WTC11 (cell line): ENCODE measurements around the gene TMEM269. TPM values are rescaled to one million over a fixed set of nuclear protein-coding genes. Genes with fewer than 3 reads are reported as not detected.

ENCODE experiments used
- ATAC-seq: fragments of 200-7000 bp; cut with Tn5 transposase; 2 replicates; pipeline ENCODE4 v1.10.0; 2021; ENCODE audit warnings: mild to moderate bottlenecking, moderate library complexity
- CTCF ChIA-PET: fragments of 300-600 bp; sonication (Branson Sonifier 250); formaldehyde crosslinking; loops from one replicate; lab custom pipeline; 2021; ENCODE audit warnings: antibody characterized with exemption; lab: Charles Lee
- POLR2A ChIA-PET: fragments of 350-600 bp; sonication (Branson Sonifier 250); formaldehyde crosslinking; loops from one replicate; lab custom pipeline; 2021; ENCODE audit warnings: antibody characterized with exemption; lab: Charles Lee
- DNase-seq: peaks from one replicate; pipeline ENCODE4 v3.0.0; 2021; ENCODE audit warnings: low spot score
- H3K27ac Mint-ChIP-seq: 2 replicates; pipeline ENCODE4 v1.8.0; 2021; ENCODE audit warnings: mixed read lengths
- H3K27me3 Mint-ChIP-seq: 2 replicates; pipeline ENCODE4 v1.8.0; 2021; ENCODE audit warnings: low read depth, mild to moderate bottlenecking, moderate library complexity, mixed read lengths
- H3K36me3 Mint-ChIP-seq: 2 replicates; pipeline ENCODE4 v1.8.0; 2021; ENCODE audit warnings: mixed read lengths
- H3K4me1 Mint-ChIP-seq: 2 replicates; pipeline ENCODE4 v1.8.0; 2022; ENCODE audit warnings: mixed read lengths
- H3K4me3 Mint-ChIP-seq: 2 replicates; pipeline ENCODE4 v1.8.0; 2021; ENCODE audit warnings: mild to moderate bottlenecking, moderate library complexity, mixed read lengths
- H3K9me3 Mint-ChIP-seq: 2 replicates; pipeline ENCODE4 v1.8.0; 2021; ENCODE audit warnings: mixed read lengths
- ATF1 ChIP-seq: sonication (generic); formaldehyde crosslinking; IDR thresholded peaks from 2 replicates; pipeline ENCODE4 v1.8.1; 2023; ENCODE audit warnings: mild to moderate bottlenecking, moderate library complexity, missing genetic modification reagents
- CBFB ChIP-seq: sonication (generic); formaldehyde crosslinking; IDR thresholded peaks from 2 replicates; pipeline ENCODE4 v1.8.1; 2022; ENCODE audit warnings: mild to moderate bottlenecking, low read depth, missing genetic modification reagents
- ETV6 ChIP-seq: sonication (generic); formaldehyde crosslinking; IDR thresholded peaks from 2 replicates; pipeline ENCODE4 v1.8.1; 2022; ENCODE audit warnings: mild to moderate bottlenecking, missing genetic modification reagents
- GABPB1 ChIP-seq: sonication (generic); formaldehyde crosslinking; IDR thresholded peaks from 2 replicates; pipeline ENCODE4 v1.8.1; 2023; ENCODE audit warnings: mild to moderate bottlenecking, missing genetic modification reagents
- GRHL2 ChIP-seq: fragments of 250-450 bp; sonication (Bioruptor Pico); IDR thresholded peaks from 2 replicates; pipeline ENCODE4 v1.8.0; 2022; ENCODE audit warnings: mild to moderate bottlenecking, moderate library complexity; ENCODE audit not compliant: insufficient replicate concordance, severe bottlenecking
- IRF2 ChIP-seq: sonication (generic); formaldehyde crosslinking; IDR thresholded peaks from 2 replicates; pipeline ENCODE4 v1.8.0; 2022; ENCODE audit warnings: low read depth, missing genetic modification reagents, borderline replicate concordance
- JAZF1 ChIP-seq: fragments of 250-450 bp; sonication (Bioruptor Pico); IDR thresholded peaks from 2 replicates; pipeline ENCODE4 v1.9.0; 2021; ENCODE audit warnings: moderate library complexity, mild to moderate bottlenecking, inconsistent platforms
- MYBL2 ChIP-seq: sonication (generic); formaldehyde crosslinking; IDR thresholded peaks from 2 replicates; pipeline ENCODE4 v1.8.1; 2023; ENCODE audit warnings: mild to moderate bottlenecking, moderate library complexity, missing genetic modification reagents
- NR2C2 ChIP-seq: sonication (generic); formaldehyde crosslinking; IDR thresholded peaks from 2 replicates; pipeline ENCODE4 v1.8.0; 2022; ENCODE audit warnings: mild to moderate bottlenecking, missing genetic modification reagents
- NR3C1 ChIP-seq: sonication (generic); formaldehyde crosslinking; conservative IDR thresholded peaks from 2 replicates; pipeline ENCODE4 v1.8.1; 2023; ENCODE audit warnings: low read depth, mild to moderate bottlenecking, missing genetic modification reagents
- RELA ChIP-seq: sonication (generic); formaldehyde crosslinking; IDR thresholded peaks from 2 replicates; pipeline ENCODE4 v1.8.1; 2022; ENCODE audit warnings: missing genetic modification reagents, mild to moderate bottlenecking, borderline replicate concordance
- TEAD1 ChIP-seq: sonication (generic); formaldehyde crosslinking; IDR thresholded peaks from 2 replicates; pipeline ENCODE4 v1.8.0; 2022; ENCODE audit warnings: mild to moderate bottlenecking, missing genetic modification reagents
- ZNF219 ChIP-seq: sonication (generic); formaldehyde crosslinking; IDR thresholded peaks from 2 replicates; pipeline ENCODE4 v1.8.0; 2023; ENCODE audit warnings: missing genetic modification reagents, mild to moderate bottlenecking, borderline replicate concordance
- total RNA-seq: library from RNA; stranded (reverse); gene quantifications from 3 replicates; pipeline ENCODE4 v1.2.3, GENCODE V29; 2021
- TF ChIP-seq, protein P1 (sequence below): fragments of 250-450 bp; sonication (Bioruptor Pico); conservative IDR thresholded peaks from 2 replicates; pipeline ENCODE4 v1.9.0; 2021; ENCODE audit warnings: mild to moderate bottlenecking
- TF ChIP-seq, protein P2 (sequence below): sonication (generic); formaldehyde crosslinking; IDR thresholded peaks from 2 replicates; pipeline ENCODE4 v1.8.1; 2022; ENCODE audit warnings: low read depth, missing genetic modification reagents, borderline replicate concordance
- TF ChIP-seq, protein P3 (sequence below): sonication (generic); formaldehyde crosslinking; IDR thresholded peaks from 2 replicates; pipeline ENCODE4 v1.8.0; 2023; ENCODE audit warnings: missing genetic modification reagents, mild to moderate bottlenecking, borderline replicate concordance
- TF ChIP-seq, protein P4 (sequence below): fragments of 200-600 bp; IDR thresholded peaks from 2 replicates; pipeline ENCODE4 v1.8.0; 2022; ENCODE audit warnings: antibody characterized with exemption
- TF ChIP-seq, protein P5 (sequence below): sonication (generic); formaldehyde crosslinking; IDR thresholded peaks from 2 replicates; pipeline ENCODE4 v1.8.0; 2022; ENCODE audit warnings: mild to moderate bottlenecking, missing genetic modification reagents
- TF ChIP-seq, protein P6 (sequence below): fragments of 250-450 bp; sonication (Bioruptor Pico); IDR thresholded peaks from 2 replicates; pipeline ENCODE4 v1.9.0; 2021; ENCODE audit warnings: moderate library complexity, mild to moderate bottlenecking, inconsistent platforms, borderline replicate concordance

Gene TMEM269
- total RNA-seq, 1 experiment from 2014 or later: 0.57 TPM

DNA sequence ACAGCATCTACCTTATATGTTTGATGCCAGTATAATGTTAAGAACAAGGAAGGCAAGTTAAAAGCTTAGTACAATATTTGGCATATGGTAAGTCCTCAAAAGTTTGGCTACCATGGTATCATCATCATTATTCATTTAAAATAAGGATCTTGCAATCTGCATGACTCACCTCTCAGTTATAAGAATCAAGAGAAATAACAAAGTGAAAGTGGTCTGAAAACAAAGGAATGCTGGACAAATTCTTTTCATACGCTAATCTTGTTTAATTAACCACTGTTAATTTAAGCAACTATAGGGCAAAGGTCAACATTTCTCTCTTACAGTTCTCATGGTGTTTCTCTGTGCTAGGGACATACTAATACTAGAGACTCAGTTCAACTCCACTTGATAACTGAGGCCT lies 31.7 kb upstream of the TMEM269 start (continued):
- TF ChIP-seq, protein P1, sequence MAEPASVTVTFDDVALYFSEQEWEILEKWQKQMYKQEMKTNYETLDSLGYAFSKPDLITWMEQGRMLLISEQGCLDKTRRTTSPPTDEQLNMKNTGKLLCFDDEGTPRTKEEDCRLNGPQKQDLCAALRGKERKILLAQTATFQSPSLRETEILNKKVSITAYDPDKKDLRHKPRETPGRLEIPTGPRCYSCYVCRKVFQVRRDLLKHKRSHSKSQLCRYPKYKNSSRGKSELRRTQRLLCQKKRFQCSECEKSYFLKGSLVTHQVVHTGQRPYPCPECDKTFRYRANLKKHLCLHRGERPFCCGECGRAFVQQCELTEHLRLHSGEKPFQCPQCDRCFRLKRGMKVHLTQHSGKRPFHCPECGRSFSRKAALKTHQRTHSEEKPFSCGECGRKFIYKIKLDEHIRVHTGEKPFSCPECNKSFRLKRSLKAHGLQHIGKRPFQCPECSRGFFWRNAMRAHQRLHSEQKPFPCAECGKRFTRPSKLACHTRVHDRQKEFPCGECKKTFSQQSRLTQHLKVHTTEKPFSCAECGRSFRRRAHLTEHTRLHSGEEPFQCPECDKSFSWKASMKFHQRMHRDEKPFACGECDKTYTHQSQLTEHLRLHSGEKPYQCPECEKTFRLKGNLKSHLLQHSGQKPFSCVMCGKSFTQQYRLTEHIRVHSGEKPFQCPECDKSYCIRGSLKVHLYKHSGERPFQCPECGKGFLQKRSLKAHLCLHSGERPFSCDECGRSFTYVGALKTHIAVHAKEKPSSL (CRISPR knock-in tag): no peak
- TF ChIP-seq MYBL2 (CRISPR knock-in tag): no peak
- no peak for TF ChIP-seq ATF1 (CRISPR knock-in tag)
- TF ChIP-seq, protein P2, sequence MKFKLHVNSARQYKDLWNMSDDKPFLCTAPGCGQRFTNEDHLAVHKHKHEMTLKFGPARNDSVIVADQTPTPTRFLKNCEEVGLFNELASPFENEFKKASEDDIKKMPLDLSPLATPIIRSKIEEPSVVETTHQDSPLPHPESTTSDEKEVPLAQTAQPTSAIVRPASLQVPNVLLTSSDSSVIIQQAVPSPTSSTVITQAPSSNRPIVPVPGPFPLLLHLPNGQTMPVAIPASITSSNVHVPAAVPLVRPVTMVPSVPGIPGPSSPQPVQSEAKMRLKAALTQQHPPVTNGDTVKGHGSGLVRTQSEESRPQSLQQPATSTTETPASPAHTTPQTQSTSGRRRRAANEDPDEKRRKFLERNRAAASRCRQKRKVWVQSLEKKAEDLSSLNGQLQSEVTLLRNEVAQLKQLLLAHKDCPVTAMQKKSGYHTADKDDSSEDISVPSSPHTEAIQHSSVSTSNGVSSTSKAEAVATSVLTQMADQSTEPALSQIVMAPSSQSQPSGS (CRISPR knock-in tag): no peak
- TF ChIP-seq JAZF1: no peak
- TF ChIP-seq, protein P3, sequence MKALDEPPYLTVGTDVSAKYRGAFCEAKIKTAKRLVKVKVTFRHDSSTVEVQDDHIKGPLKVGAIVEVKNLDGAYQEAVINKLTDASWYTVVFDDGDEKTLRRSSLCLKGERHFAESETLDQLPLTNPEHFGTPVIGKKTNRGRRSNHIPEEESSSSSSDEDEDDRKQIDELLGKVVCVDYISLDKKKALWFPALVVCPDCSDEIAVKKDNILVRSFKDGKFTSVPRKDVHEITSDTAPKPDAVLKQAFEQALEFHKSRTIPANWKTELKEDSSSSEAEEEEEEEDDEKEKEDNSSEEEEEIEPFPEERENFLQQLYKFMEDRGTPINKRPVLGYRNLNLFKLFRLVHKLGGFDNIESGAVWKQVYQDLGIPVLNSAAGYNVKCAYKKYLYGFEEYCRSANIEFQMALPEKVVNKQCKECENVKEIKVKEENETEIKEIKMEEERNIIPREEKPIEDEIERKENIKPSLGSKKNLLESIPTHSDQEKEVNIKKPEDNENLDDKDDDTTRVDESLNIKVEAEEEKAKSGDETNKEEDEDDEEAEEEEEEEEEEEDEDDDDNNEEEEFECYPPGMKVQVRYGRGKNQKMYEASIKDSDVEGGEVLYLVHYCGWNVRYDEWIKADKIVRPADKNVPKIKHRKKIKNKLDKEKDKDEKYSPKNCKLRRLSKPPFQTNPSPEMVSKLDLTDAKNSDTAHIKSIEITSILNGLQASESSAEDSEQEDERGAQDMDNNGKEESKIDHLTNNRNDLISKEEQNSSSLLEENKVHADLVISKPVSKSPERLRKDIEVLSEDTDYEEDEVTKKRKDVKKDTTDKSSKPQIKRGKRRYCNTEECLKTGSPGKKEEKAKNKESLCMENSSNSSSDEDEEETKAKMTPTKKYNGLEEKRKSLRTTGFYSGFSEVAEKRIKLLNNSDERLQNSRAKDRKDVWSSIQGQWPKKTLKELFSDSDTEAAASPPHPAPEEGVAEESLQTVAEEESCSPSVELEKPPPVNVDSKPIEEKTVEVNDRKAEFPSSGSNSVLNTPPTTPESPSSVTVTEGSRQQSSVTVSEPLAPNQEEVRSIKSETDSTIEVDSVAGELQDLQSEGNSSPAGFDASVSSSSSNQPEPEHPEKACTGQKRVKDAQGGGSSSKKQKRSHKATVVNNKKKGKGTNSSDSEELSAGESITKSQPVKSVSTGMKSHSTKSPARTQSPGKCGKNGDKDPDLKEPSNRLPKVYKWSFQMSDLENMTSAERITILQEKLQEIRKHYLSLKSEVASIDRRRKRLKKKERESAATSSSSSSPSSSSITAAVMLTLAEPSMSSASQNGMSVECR (CRISPR knock-in tag): no peak
- TF ChIP-seq RELA (CRISPR knock-in tag): no peak
- TF ChIP-seq GRHL2 (CRISPR knock-in tag): no peak
- no peak for TF ChIP-seq GABPB1 (CRISPR knock-in tag)

DNA sequence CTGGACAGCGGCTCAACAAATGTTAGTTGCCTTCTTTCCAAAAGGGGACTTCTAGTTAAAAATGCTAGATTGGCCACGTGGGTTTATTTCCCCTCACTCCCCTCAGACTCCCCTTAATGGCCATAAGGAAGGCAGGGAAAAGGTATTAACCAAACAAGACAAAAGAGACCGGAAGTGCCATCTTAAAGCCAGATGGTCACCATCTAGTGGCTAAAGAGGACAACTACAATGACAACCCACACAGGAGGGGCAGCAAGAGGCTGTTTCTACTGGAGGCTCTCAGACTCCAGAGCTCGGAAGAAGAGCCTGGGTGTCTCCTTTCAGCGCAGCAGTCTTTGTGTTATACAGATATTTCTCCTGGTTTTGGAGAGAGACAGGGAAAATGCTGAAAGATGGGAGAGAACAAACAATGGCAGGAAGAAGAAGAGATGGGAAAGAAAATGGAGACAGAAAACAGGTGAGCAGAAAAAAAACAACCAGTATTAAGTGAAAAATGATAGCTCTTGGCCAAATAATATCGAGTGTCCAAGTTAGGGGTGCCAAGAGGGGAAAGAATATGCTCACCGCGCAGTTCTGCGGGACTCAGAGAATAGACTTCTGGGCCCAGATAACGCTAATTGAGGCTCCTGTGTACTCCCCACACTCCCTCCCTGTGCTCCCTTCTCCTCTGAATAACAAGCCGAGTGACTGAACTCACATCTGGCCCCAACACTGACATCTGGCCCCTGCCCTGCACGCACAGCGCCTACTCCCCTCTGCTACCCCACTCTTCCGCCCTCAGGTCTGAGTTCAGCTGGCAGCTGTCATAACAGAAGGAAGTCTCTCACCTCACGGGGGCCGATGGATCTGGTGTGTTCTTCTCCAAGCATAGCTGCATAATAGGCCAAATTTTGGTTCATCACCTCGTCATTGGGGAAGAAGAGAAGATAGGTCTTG lies 27.6 kb upstream of the TMEM269 start:
- H3K27me3 Mint-ChIP-seq: no peaks in the 10 kb centered on the region
- CTCF ChIA-PET: interaction anchor here (0.6 to 2.1 kb wide), 19 partner anchors 9 to 584 kb away, joined by 3 to 42 read pairs (median 4); partner anchors contain the start of genes C1orf50, CLDN19 and P3H1
- no peak overlapping the region for H3K27ac Mint-ChIP-seq
- peaks cover 9% of the 10 kb centered on the region for H3K9me3 Mint-ChIP-seq
- peaks cover 68% of the 10 kb centered on the region for H3K36me3 Mint-ChIP-seq
- no peak overlapping the region for H3K4me3 Mint-ChIP-seq
- DNase-seq (no peak), ATAC-seq (peak; percentile 77)
- POLR2A ChIA-PET: interaction anchor here (0.9 to 1.8 kb wide), 2 partner anchors 10 to 28 kb away, joined by 3 to 9 read pairs; partner anchors contain the start of genes C1orf50, P3H1 and TMEM269
- peaks cover 2% of the 10 kb centered on the region for H3K4me1 Mint-ChIP-seq
- TF ChIP-seq ZNF219 (CRISPR knock-in tag) (no peak), ETV6 (CRISPR knock-in tag) (0 out of 2 replicates have a peak, but pooled peaks have one; percentile 43), JAZF1 (no peak), NR2C2 (CRISPR knock-in tag) (no peak), NR3C1 (no peak), IRF2 (CRISPR knock-in tag) (no peak), TEAD1 (CRISPR knock-in tag) (no peak), CBFB (CRISPR knock-in tag) (no peak)
- TF ChIP-seq, protein P4, sequence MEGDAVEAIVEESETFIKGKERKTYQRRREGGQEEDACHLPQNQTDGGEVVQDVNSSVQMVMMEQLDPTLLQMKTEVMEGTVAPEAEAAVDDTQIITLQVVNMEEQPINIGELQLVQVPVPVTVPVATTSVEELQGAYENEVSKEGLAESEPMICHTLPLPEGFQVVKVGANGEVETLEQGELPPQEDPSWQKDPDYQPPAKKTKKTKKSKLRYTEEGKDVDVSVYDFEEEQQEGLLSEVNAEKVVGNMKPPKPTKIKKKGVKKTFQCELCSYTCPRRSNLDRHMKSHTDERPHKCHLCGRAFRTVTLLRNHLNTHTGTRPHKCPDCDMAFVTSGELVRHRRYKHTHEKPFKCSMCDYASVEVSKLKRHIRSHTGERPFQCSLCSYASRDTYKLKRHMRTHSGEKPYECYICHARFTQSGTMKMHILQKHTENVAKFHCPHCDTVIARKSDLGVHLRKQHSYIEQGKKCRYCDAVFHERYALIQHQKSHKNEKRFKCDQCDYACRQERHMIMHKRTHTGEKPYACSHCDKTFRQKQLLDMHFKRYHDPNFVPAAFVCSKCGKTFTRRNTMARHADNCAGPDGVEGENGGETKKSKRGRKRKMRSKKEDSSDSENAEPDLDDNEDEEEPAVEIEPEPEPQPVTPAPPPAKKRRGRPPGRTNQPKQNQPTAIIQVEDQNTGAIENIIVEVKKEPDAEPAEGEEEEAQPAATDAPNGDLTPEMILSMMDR: peak; percentile 43
- TF ChIP-seq, protein P5, sequence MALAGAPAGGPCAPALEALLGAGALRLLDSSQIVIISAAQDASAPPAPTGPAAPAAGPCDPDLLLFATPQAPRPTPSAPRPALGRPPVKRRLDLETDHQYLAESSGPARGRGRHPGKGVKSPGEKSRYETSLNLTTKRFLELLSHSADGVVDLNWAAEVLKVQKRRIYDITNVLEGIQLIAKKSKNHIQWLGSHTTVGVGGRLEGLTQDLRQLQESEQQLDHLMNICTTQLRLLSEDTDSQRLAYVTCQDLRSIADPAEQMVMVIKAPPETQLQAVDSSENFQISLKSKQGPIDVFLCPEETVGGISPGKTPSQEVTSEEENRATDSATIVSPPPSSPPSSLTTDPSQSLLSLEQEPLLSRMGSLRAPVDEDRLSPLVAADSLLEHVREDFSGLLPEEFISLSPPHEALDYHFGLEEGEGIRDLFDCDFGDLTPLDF (CRISPR knock-in tag): no peak
- TF ChIP-seq, protein P6, sequence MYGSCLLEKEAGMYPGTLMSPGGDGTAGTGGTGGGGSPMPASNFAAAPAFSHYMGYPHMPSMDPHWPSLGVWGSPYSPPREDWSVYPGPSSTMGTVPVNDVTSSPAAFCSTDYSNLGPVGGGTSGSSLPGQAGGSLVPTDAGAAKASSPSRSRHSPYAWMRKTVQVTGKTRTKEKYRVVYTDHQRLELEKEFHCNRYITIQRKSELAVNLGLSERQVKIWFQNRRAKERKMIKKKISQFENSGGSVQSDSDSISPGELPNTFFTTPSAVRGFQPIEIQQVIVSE (CRISPR knock-in tag): no peak
